ENCODE data around the gene CNPY1. TPM values are rescaled to one million over a fixed set of nuclear protein-coding genes. Genes with fewer than 3 reads are reported as not detected.

Gene CNPY1
- total RNA-seq, 1 donor from 2014 or later, result not detected

- no peak for TF ChIP-seq CTCF (conservative IDR thresholded peaks at IDR 0.05)
- no peaks in the 10 kb centered on the region for H3K9me3 Mint-ChIP-seq
- H3K36me3 Mint-ChIP-seq, result no peaks in the 10 kb centered on the region
- H3K4me3 Mint-ChIP-seq, result no peak overlapping the region
- H3K27me3 Mint-ChIP-seq, result peaks cover 26% of the 10 kb centered on the region
- H3K27ac Mint-ChIP-seq, result no peak overlapping the region
- H3K4me1 Mint-ChIP-seq (ENCODE audit: unreplicated experiment), result no peaks in the 10 kb centered on the region
- no peak for DNase-seq (ENCODE audit: extremely low spot score, unreplicated experiment)
Measured at GRCh38 chr7:155577509-155577905, 31.1 kb upstream of the CNPY1 start.

GRCh38 chr7:155576900-155577508 is 30.6 kb upstream of the CNPY1 start:
- H3K4me1 Mint-ChIP-seq (ENCODE audit: unreplicated experiment), result no peaks in the 10 kb centered on the region
- no peaks in the 10 kb centered on the region for H3K9me3 Mint-ChIP-seq
- H3K4me3 Mint-ChIP-seq, result no peak overlapping the region
- peaks cover 27% of the 10 kb centered on the region for H3K27me3 Mint-ChIP-seq
- no peak for TF ChIP-seq CTCF (conservative IDR thresholded peaks at IDR 0.05)
- no peak overlapping the region for H3K27ac Mint-ChIP-seq
- no peaks in the 10 kb centered on the region for H3K36me3 Mint-ChIP-seq
- no peak for DNase-seq (ENCODE audit: extremely low spot score, unreplicated experiment)

- no peaks in the 10 kb centered on the region for H3K9me3 Mint-ChIP-seq
- peaks cover 30% of the 10 kb centered on the region for H3K27me3 Mint-ChIP-seq
- H3K36me3 Mint-ChIP-seq, result no peaks in the 10 kb centered on the region
- no peaks in the 10 kb centered on the region for H3K4me1 Mint-ChIP-seq (ENCODE audit: unreplicated experiment)
- H3K4me3 Mint-ChIP-seq, result no peak overlapping the region
- DNase-seq (ENCODE audit: extremely low spot score, unreplicated experiment), result no peak
- TF ChIP-seq CTCF (conservative IDR thresholded peaks at IDR 0.05), result no peak
- no peak overlapping the region for H3K27ac Mint-ChIP-seq
Measured at GRCh38 chr7:155576416-155576815, 30.1 kb upstream of the CNPY1 start.

- TF ChIP-seq CTCF (conservative IDR thresholded peaks at IDR 0.05), result no peak
- H3K27me3 Mint-ChIP-seq, result peaks cover 23% of the 10 kb centered on the region
- H3K4me3 Mint-ChIP-seq, result no peak overlapping the region
- no peaks in the 10 kb centered on the region for H3K9me3 Mint-ChIP-seq
- H3K36me3 Mint-ChIP-seq, result no peaks in the 10 kb centered on the region
- DNase-seq (ENCODE audit: extremely low spot score, unreplicated experiment), result no peak
- H3K27ac Mint-ChIP-seq, result no peak overlapping the region
- no peaks in the 10 kb centered on the region for H3K4me1 Mint-ChIP-seq (ENCODE audit: unreplicated experiment)
Measured at GRCh38 chr7:155574556-155575290, 28.4 kb upstream of the CNPY1 start.

- Mint-ChIP-seq H3K27ac (no peak overlapping the region), H3K36me3 (no peaks in the 10 kb centered on the region), H3K9me3 (no peaks in the 10 kb centered on the region), H3K27me3 (peaks cover 30% of the 10 kb centered on the region), H3K4me3 (no peak overlapping the region), H3K4me1 (ENCODE audit: unreplicated experiment) (no peaks in the 10 kb centered on the region)
- DNase-seq (ENCODE audit: extremely low spot score, unreplicated experiment), result no peak
- TF ChIP-seq CTCF (conservative IDR thresholded peaks at IDR 0.05), result no peak
Measured at GRCh38 chr7:155571581-155572345, 25.4 kb upstream of the CNPY1 start.
